PFSK-1 (cell line): Measurements from ENCODE around the gene HDAC4.

Source experiments
- FOXP2 ChIP-seq: optimal IDR thresholded peaks from 2 replicates; pipeline ENCODE3; 2011; ENCODE audit warnings: borderline replicate concordance, control low read depth, inconsistent platforms; ENCODE audit not compliant: insufficient read depth; ENCODE audit errors: extremely low read length, extremely low read depth
- POLR2AphosphoS5 ChIP-seq: IDR thresholded peaks from 2 replicates; pipeline ENCODE4 v1.6.1; 2012; ENCODE audit warnings: low read depth, mild to moderate bottlenecking, control low read depth, low read length, moderate library complexity
- SIN3A ChIP-seq: IDR thresholded peaks from 2 replicates; pipeline ENCODE4 v1.6.1; 2012; ENCODE audit warnings: mild to moderate bottlenecking, low read length, moderate library complexity, borderline replicate concordance; ENCODE audit not compliant: insufficient read depth
- TAF1 ChIP-seq: IDR thresholded peaks from 2 replicates; pipeline ENCODE4 v1.6.1; 2012; ENCODE audit warnings: low read length, control low read depth, borderline replicate concordance; ENCODE audit not compliant: insufficient read depth
- TF ChIP-seq, protein P1 (sequence below), 2 experiments: IDR thresholded peaks; 2 replicates each; pipeline versions ENCODE4 v1.6.1 to v1.8.0; 2011 to 2012; ENCODE audit warnings: low read depth in 2 of 2, low read length in 2 of 2, control low read depth in 1 of 2, inconsistent platforms in 1 of 2, mild to moderate bottlenecking in 1 of 2, moderate library complexity in 1 of 2; ENCODE audit not compliant: insufficient read depth in 1 of 2

GRCh38 chr2:239081622-239082021 is 319.2 kb downstream of the HDAC4 start:
- no peak for TF ChIP-seq POLR2AphosphoS5
- TF ChIP-seq SIN3A = no peak
- TF ChIP-seq TAF1 = no peak
- TF ChIP-seq, protein P1, sequence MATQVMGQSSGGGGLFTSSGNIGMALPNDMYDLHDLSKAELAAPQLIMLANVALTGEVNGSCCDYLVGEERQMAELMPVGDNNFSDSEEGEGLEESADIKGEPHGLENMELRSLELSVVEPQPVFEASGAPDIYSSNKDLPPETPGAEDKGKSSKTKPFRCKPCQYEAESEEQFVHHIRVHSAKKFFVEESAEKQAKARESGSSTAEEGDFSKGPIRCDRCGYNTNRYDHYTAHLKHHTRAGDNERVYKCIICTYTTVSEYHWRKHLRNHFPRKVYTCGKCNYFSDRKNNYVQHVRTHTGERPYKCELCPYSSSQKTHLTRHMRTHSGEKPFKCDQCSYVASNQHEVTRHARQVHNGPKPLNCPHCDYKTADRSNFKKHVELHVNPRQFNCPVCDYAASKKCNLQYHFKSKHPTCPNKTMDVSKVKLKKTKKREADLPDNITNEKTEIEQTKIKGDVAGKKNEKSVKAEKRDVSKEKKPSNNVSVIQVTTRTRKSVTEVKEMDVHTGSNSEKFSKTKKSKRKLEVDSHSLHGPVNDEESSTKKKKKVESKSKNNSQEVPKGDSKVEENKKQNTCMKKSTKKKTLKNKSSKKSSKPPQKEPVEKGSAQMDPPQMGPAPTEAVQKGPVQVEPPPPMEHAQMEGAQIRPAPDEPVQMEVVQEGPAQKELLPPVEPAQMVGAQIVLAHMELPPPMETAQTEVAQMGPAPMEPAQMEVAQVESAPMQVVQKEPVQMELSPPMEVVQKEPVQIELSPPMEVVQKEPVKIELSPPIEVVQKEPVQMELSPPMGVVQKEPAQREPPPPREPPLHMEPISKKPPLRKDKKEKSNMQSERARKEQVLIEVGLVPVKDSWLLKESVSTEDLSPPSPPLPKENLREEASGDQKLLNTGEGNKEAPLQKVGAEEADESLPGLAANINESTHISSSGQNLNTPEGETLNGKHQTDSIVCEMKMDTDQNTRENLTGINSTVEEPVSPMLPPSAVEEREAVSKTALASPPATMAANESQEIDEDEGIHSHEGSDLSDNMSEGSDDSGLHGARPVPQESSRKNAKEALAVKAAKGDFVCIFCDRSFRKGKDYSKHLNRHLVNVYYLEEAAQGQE (IDR thresholded peaks at IDR 0.05; ENCODE audit: insufficient read depth in 1 of 2, low read depth in 2 of 2, low read length in 2 of 2) = no peak
- no peak for TF ChIP-seq FOXP2
